Neural progenitor cell (in vitro differentiated cells): Measurements from ENCODE around the gene PDCD1. TPM values are rescaled to one million over a fixed set of nuclear protein-coding genes. Genes with fewer than 3 reads are reported as not detected.

Experiments used
- DNase-seq: peaks from one replicate; pipeline ENCODE4 v3.0.0-alpha.2; 2016; ENCODE audit warnings: low spot score
- H2AFZ ChIP-seq: fragments of 200-600 bp; sonication (generic); replicated peaks from 2 replicates; pipeline ENCODE4 v1.6.1; 2016; ENCODE audit warnings: antibody characterized with exemption
- H3F3A ChIP-seq: fragments of 200-600 bp; sonication (generic); 2 replicates; pipeline ENCODE4 v1.6.1; 2016; ENCODE audit warnings: antibody characterized with exemption, low read depth
- H3K27ac ChIP-seq: fragments of 200-600 bp; sonication (generic); 2 replicates; pipeline ENCODE4 v1.5.1; 2016; ENCODE audit warnings: mild to moderate bottlenecking
- H3K27me3 ChIP-seq: fragments of 200-600 bp; sonication (generic); 2 replicates; pipeline ENCODE4 v1.6.1; 2016; ENCODE audit warnings: mild to moderate bottlenecking, moderate library complexity
- H3K36me3 ChIP-seq: fragments of 200-600 bp; sonication (generic); 2 replicates; pipeline ENCODE4 v1.5.1; 2016
- H3K4me1 ChIP-seq: fragments of 200-600 bp; sonication (generic); 2 replicates; pipeline ENCODE4 v1.6.1; 2016; ENCODE audit warnings: mixed run types
- H3K4me2 ChIP-seq: fragments of 200-600 bp; sonication (generic); 2 replicates; pipeline ENCODE4 v1.6.1; 2016
- H3K4me3 ChIP-seq: fragments of 200-600 bp; sonication (generic); 2 replicates; pipeline ENCODE4 v1.5.1; 2016
- H3K79me2 ChIP-seq: fragments of 200-600 bp; sonication (generic); 2 replicates; pipeline ENCODE4 v1.6.1; 2016; ENCODE audit warnings: low read depth
- H3K9ac ChIP-seq: fragments of 200-600 bp; sonication (generic); 2 replicates; pipeline ENCODE4 v1.6.1; 2016
- H3K9me3 ChIP-seq: fragments of 200-600 bp; sonication (generic); 2 replicates; pipeline ENCODE4 v1.5.1; 2016; ENCODE audit warnings: low read depth
- H4K20me1 ChIP-seq: fragments of 200-600 bp; sonication (generic); 2 replicates; pipeline ENCODE4 v1.6.1; 2016; ENCODE audit warnings: low read depth
- H3K27ac Mint-ChIP-seq: 3 replicates; pipeline ENCODE4 v1.8.0; 2021; ENCODE audit warnings: mixed read lengths
- H3K27me3 Mint-ChIP-seq: 2 replicates; pipeline ENCODE4 v1.8.0; 2022; ENCODE audit warnings: low read depth, mild to moderate bottlenecking, inconsistent platforms, moderate library complexity, mixed read lengths; ENCODE audit not compliant: insufficient read depth
- H3K36me3 Mint-ChIP-seq: 3 replicates; pipeline ENCODE4 v1.8.0; 2021; ENCODE audit warnings: mixed read lengths
- H3K4me1 Mint-ChIP-seq: 3 replicates; pipeline ENCODE4 v1.8.0; 2021; ENCODE audit warnings: mixed read lengths
- H3K4me3 Mint-ChIP-seq: 3 replicates; pipeline ENCODE4 v1.8.0; 2021; ENCODE audit warnings: mild to moderate bottlenecking, moderate library complexity, mixed read lengths
- H3K9me3 Mint-ChIP-seq: 3 replicates; pipeline ENCODE4 v1.8.0; 2020; ENCODE audit warnings: mixed read lengths
- EZH2 ChIP-seq: fragments of 200-600 bp; sonication (generic); IDR thresholded peaks from 2 replicates; pipeline ENCODE4 v1.6.1; 2017; ENCODE audit warnings: antibody characterized with exemption, mild to moderate bottlenecking, moderate library complexity
- EZH2phosphoT487 ChIP-seq: fragments of 200-600 bp; sonication (generic); IDR thresholded peaks from 2 replicates; pipeline ENCODE4 v1.6.1; 2017; ENCODE audit warnings: antibody characterized with exemption
- total RNA-seq: library from RNA; depleted of rRNA; stranded (reverse); fragments of >200 nt; gene quantifications from 2 replicates; pipeline ENCODE4 v1.2.3, GENCODE V29; 2015; ENCODE audit warnings: low replicate concordance
- TF ChIP-seq, protein P1 (sequence below): fragments of 200-600 bp; sonication (generic); IDR thresholded peaks from 2 replicates; pipeline ENCODE4 v1.5.1; 2017; ENCODE audit warnings: antibody characterized with exemption, mild to moderate bottlenecking

Gene PDCD1
- total RNA-seq, 1 donor from 2014 or later: not detected

DNA sequence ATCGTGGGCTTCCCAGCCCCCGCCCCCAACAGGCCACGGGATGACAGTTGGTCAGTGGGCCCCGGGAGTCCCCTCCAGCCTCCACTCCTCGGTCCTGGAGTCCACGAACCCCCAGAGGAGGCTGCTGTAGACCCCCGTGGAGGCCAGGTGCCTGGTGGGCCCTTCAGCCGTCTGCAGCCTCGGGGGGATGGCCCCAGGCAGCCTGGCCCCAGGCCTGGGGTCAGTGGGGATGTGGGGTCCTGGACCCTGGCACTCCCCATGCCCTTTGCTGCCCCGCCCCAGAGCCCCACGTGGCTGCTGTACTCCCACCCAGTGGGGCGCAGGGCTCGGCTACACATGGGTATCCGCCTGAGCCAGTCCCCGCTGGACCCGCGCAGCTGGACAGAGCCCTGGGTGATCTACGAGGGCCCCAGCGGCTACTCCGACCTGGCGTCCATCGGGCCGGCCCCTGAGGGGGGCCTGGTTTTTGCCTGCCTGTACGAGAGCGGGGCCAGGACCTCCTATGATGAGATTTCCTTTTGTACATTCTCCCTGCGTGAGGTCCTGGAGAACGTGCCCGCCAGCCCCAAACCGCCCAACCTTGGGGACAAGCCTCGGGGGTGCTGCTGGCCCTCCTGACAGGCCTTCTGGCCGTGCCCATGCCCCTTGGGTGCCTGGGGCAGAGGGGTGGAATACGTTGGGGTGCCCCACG lies 42.1 kb downstream of the PDCD1 start:
- H3K27me3 ChIP-seq: no peaks in the 10 kb centered on the region
- H3K27ac ChIP-seq: no peak overlapping the region
- peaks cover 2% of the 10 kb centered on the region for H3K9me3 Mint-ChIP-seq
- no peak overlapping the region for H3K27ac Mint-ChIP-seq
- TF ChIP-seq EZH2: no peak
- TF ChIP-seq, protein P1, sequence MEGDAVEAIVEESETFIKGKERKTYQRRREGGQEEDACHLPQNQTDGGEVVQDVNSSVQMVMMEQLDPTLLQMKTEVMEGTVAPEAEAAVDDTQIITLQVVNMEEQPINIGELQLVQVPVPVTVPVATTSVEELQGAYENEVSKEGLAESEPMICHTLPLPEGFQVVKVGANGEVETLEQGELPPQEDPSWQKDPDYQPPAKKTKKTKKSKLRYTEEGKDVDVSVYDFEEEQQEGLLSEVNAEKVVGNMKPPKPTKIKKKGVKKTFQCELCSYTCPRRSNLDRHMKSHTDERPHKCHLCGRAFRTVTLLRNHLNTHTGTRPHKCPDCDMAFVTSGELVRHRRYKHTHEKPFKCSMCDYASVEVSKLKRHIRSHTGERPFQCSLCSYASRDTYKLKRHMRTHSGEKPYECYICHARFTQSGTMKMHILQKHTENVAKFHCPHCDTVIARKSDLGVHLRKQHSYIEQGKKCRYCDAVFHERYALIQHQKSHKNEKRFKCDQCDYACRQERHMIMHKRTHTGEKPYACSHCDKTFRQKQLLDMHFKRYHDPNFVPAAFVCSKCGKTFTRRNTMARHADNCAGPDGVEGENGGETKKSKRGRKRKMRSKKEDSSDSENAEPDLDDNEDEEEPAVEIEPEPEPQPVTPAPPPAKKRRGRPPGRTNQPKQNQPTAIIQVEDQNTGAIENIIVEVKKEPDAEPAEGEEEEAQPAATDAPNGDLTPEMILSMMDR: no peak
- no peak for TF ChIP-seq EZH2phosphoT487
- H3K4me1 ChIP-seq: peaks cover 9% of the 10 kb centered on the region
- H3K4me2 ChIP-seq: no peak overlapping the region
- no peaks in the 10 kb centered on the region for H4K20me1 ChIP-seq
- no peaks in the 10 kb centered on the region for H3K9me3 ChIP-seq
- no peak overlapping the region for H2AFZ ChIP-seq
- H3K9ac ChIP-seq: no peak overlapping the region
- no peaks in the 10 kb centered on the region for H3K36me3 Mint-ChIP-seq
- no peaks in the 10 kb centered on the region for H3K79me2 ChIP-seq
- peaks cover 10% of the 10 kb centered on the region for H3K4me1 Mint-ChIP-seq
- no peaks in the 10 kb centered on the region for H3F3A ChIP-seq
- H3K4me3 ChIP-seq: no peak overlapping the region
- no peak for DNase-seq
- H3K36me3 ChIP-seq: no peaks in the 10 kb centered on the region
- H3K4me3 Mint-ChIP-seq: no peak overlapping the region
- H3K27me3 Mint-ChIP-seq: no peaks in the 10 kb centered on the region

DNA sequence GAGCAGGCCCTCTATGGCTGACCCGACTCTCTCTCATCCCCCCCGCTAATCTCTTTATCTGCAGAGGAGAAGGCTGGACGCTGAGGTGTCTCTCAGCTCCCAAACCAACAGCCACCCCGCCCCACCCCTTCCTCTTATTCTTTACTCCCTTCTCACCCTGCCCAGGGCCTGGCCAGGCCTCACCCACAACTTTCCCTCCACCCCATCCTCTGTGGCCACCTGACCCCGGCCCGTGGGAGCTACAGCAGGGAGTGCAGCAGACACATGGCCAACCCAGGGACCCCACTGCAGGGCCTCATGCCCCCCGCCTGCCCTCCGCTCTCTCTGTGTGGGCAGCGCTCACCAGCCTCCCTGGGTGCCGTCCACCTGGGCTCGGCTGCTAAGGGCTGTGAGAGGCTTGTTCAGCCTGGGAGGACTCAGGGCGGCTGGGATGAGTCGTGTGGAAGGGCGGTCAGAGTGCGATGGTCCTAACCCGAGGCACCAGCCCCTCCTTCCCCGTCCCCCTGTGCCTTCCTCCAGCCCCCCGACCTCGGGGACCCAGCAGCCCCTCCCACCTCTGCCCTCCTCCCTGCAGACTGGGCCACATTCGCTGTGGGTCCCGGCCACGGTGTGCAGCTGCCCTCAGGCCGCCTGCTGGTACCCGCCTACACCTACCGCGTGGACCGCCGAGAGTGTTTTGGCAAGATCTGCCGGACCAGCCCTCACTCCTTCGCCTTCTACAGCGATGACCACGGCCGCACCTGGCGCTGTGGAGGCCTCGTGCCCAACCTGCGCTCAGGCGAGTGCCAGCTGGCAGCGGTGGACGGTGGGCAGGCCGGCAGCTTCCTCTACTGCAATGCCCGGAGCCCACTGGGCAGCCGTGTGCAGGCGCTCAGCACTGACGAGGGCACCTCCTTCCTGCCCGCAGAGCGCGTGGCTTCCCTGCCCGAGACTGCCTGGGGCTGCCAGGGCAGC lies 42.9 kb downstream of the PDCD1 start:
- H3K27me3 ChIP-seq: no peaks in the 10 kb centered on the region
- peaks cover 10% of the 10 kb centered on the region for H3K4me1 ChIP-seq
- H3K27ac Mint-ChIP-seq: no peak overlapping the region
- no peak for DNase-seq
- H3K9me3 ChIP-seq: no peaks in the 10 kb centered on the region
- no peaks in the 10 kb centered on the region for H4K20me1 ChIP-seq
- no peaks in the 10 kb centered on the region for H3F3A ChIP-seq
- H3K4me3 ChIP-seq: no peak overlapping the region
- H3K9ac ChIP-seq: no peak overlapping the region
- H3K36me3 ChIP-seq: no peaks in the 10 kb centered on the region
- H3K36me3 Mint-ChIP-seq: no peaks in the 10 kb centered on the region
- peak overlapping the region; percentile 48 for H3K4me3 Mint-ChIP-seq
- no peak overlapping the region for H2AFZ ChIP-seq
- H3K4me1 Mint-ChIP-seq: peaks cover 7% of the 10 kb centered on the region
- TF ChIP-seq EZH2 (no peak), EZH2phosphoT487 (no peak)
- TF ChIP-seq, protein P1: no peak
- H3K27ac ChIP-seq: no peak overlapping the region
- H3K79me2 ChIP-seq: no peaks in the 10 kb centered on the region
- H3K27me3 Mint-ChIP-seq: no peaks in the 10 kb centered on the region
- H3K4me2 ChIP-seq: peak overlapping the region; percentile 22
- no peaks in the 10 kb centered on the region for H3K9me3 Mint-ChIP-seq

DNA sequence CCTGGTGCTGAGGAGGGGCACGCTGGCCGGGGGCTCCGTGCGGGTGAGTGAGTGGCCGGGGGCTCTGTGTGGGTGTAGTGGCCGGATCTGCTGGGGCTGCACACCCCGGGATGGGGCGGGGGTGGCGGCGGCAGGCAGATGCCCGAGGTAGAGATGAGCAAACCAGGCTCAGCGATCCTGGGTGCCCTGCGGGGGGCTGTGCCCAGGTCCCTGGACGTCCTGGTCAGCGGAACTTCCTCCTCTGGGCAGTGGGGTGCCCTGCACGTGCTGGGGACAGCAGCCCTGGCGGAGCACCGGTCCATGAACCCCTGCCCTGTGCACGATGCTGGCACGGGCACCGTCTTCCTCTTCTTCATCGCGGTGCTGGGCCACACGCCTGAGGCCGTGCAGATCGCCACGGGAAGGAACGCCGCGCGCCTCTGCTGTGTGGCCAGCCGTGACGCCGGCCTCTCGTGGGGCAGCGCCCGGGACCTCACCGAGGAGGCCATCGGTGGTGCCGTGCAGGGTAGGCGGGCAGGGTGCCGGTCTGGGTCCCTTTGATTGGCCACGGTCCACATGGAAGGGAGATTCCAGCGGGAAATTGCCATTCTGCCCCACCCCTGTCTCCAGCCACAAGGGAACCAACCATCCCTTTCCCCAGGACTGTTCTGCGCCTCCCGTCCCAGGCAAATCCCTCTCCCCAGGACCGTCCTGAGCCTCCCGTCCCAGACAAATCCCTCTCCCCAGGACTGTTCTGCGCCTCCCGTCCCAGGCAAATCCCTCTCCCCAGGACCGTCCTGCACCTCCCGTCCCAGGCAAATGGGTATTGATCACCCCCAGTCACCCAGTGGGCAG lies 43.8 kb downstream of the PDCD1 start:
- Histone ChIP-seq H3K4me1 (peaks cover 17% of the 10 kb centered on the region), H2AFZ (no peak overlapping the region), H3K4me2 (peak overlapping the region; percentile 22), H4K20me1 (no peaks in the 10 kb centered on the region), H3F3A (no peaks in the 10 kb centered on the region), H3K36me3 (no peaks in the 10 kb centered on the region), H3K79me2 (no peaks in the 10 kb centered on the region), H3K27ac (no peak overlapping the region), H3K27me3 (no peaks in the 10 kb centered on the region), H3K4me3 (no peak overlapping the region), H3K9me3 (no peaks in the 10 kb centered on the region), H3K9ac (no peak overlapping the region)
- Mint-ChIP-seq H3K4me3 (peak overlapping the region; percentile 48), H3K27ac (no peak overlapping the region), H3K4me1 (peaks cover 8% of the 10 kb centered on the region), H3K27me3 (no peaks in the 10 kb centered on the region), H3K36me3 (no peaks in the 10 kb centered on the region), H3K9me3 (no peaks in the 10 kb centered on the region)
- TF ChIP-seq, protein P1: no peak
- TF ChIP-seq EZH2 (no peak), EZH2phosphoT487 (no peak)
- peak; percentile 39 for DNase-seq
